T-cell (primary cell): ENCODE measurements around the gene CFAP74. TPM values are rescaled to one million over a fixed set of nuclear protein-coding genes. Genes with fewer than 3 reads are reported as not detected.
"Not testable (repeated sequence)": the region's sequence is repeated elsewhere in the genome, so short reads cannot be mapped to it uniquely, and the experiment has no call there.

ENCODE experiments used
- ATAC-seq, 4 experiments: fragments of 200-7000 bp in 3 of 4; fragments of 150-1000 bp in 1 of 4; cut with Tn5 transposase; replicated peaks in 1 of 4; 1 replicate in 3 of 4; 2 replicates in 1 of 4; pipeline ENCODE4 v1.10.0; 2021; ENCODE audit warnings: moderate library complexity in 3 of 4, mild to moderate bottlenecking in 2 of 4, moderate number of reproducible peaks in 1 of 4
- CTCF ChIA-PET, 2 donors: fragments of 300-600 bp; sonication (Branson Sonifier 250); formaldehyde crosslinking; loops; one replicate each; lab custom pipeline; 2022; ENCODE audit warnings: antibody characterized with exemption in 2 of 2; lab: Charles Lee
- POLR2A ChIA-PET, 2 donors: fragments of 300-600 bp; sonication (Branson Sonifier 250); formaldehyde crosslinking; loops; one replicate each; lab custom pipeline; 2022; ENCODE audit warnings: antibody characterized with exemption in 2 of 2; lab: Charles Lee
- DNase-seq, 35 experiments: peaks; one replicate each; pipeline versions ENCODE4 v3.0.0 to v3.0.0-alpha.2; 2013 to 2023
- H3K27ac ChIP-seq: one replicate; pipeline ENCODE4 v1.5.1; 2013; ENCODE audit warnings: low read length
- H3K27me3 ChIP-seq, 2 experiments: replicated peaks in 1 of 2; 1 replicate in 1 of 2; 2 replicates in 1 of 2; pipeline versions ENCODE4 v1.6.1 to v1.7.0; 2013; ENCODE audit warnings: low read length in 1 of 2, mixed read lengths in 1 of 2; ENCODE audit not compliant: control insufficient read depth in 2 of 2, insufficient read depth in 2 of 2; ENCODE audit errors: extremely low read depth in 1 of 2
- H3K36me3 ChIP-seq, 2 donors: 1 replicate in 1 of 2; 2 replicates in 1 of 2; pipeline versions ENCODE4 v1.6.1 to v1.7.0; 2013; ENCODE audit warnings: low read length in 1 of 2; ENCODE audit not compliant: control insufficient read depth in 2 of 2, insufficient read depth in 1 of 2; ENCODE audit errors: extremely low read depth in 1 of 2
- H3K4me1 ChIP-seq, 2 experiments: 1 replicate in 1 of 2; 2 replicates in 1 of 2; pipeline versions ENCODE4 v1.6.1 to v1.7.0; 2013; ENCODE audit warnings: low read length in 2 of 2, mixed read lengths in 1 of 2; ENCODE audit not compliant: insufficient read depth in 2 of 2, control insufficient read depth in 1 of 2; ENCODE audit errors: extremely low read depth in 1 of 2
- H3K4me3 ChIP-seq, 2 donors: 1 replicate in 1 of 2; 2 replicates in 1 of 2; pipeline versions ENCODE4 v1.5.1 to v1.7.0; 2013; ENCODE audit warnings: mild to moderate bottlenecking in 2 of 2, low read length in 1 of 2, moderate library complexity in 1 of 2; ENCODE audit not compliant: control insufficient read depth in 1 of 2; ENCODE audit errors: extremely low read depth in 1 of 2
- H3K9me3 ChIP-seq: 2 replicates; pipeline ENCODE4 v1.7.0; 2013
- H3K27ac Mint-ChIP-seq, 2 donors: one replicate each; pipeline ENCODE4 v1.8.0; 2020 to 2021; ENCODE audit warnings: mild to moderate bottlenecking in 2 of 2, mixed read lengths in 2 of 2
- H3K27me3 Mint-ChIP-seq, 2 donors: one replicate each; pipeline ENCODE4 v1.8.0; 2021 to 2022; ENCODE audit warnings: mixed read lengths in 2 of 2
- H3K36me3 Mint-ChIP-seq: one replicate; pipeline ENCODE4 v1.8.0; 2021; ENCODE audit warnings: mixed read lengths
- H3K4me1 Mint-ChIP-seq, 3 donors: one replicate each; pipeline ENCODE4 v1.8.0; 2020 to 2022; ENCODE audit warnings: mixed read lengths in 3 of 3, mild to moderate bottlenecking in 1 of 3
- H3K4me3 Mint-ChIP-seq, 3 donors: one replicate each; pipeline ENCODE4 v1.8.0; 2020 to 2022; ENCODE audit warnings: mild to moderate bottlenecking in 3 of 3, mixed read lengths in 3 of 3, moderate library complexity in 3 of 3
- H3K9me3 Mint-ChIP-seq, 3 donors: one replicate each; pipeline ENCODE4 v1.8.0; 2020 to 2022; ENCODE audit warnings: mixed read lengths in 3 of 3
- WGBS: methylation state at CpG from one replicate; pipeline ENCODE4 v1.1.5; 2013; ENCODE audit warnings: missing lambda C conversion rate; ENCODE audit not compliant: insufficient coverage; 5-methylcytosine and 5-hydroxymethylcytosine counted together
- total RNA-seq, 35 experiments: library from RNA in 6 of 35; stranded (reverse) in 6 of 35; fragments of 120-200 nt in 1 of 35; gene quantifications; one replicate each; pipeline versions ENCODE4 v1.2.1 to v1.2.4 and lab custom pipeline; 2013 to 2026

CFAP74 gene
- total RNA-seq, 5 donors from 2014 or later (not counting 1 experiment from before 2014, with no cell fraction given), result not detected

DNA sequence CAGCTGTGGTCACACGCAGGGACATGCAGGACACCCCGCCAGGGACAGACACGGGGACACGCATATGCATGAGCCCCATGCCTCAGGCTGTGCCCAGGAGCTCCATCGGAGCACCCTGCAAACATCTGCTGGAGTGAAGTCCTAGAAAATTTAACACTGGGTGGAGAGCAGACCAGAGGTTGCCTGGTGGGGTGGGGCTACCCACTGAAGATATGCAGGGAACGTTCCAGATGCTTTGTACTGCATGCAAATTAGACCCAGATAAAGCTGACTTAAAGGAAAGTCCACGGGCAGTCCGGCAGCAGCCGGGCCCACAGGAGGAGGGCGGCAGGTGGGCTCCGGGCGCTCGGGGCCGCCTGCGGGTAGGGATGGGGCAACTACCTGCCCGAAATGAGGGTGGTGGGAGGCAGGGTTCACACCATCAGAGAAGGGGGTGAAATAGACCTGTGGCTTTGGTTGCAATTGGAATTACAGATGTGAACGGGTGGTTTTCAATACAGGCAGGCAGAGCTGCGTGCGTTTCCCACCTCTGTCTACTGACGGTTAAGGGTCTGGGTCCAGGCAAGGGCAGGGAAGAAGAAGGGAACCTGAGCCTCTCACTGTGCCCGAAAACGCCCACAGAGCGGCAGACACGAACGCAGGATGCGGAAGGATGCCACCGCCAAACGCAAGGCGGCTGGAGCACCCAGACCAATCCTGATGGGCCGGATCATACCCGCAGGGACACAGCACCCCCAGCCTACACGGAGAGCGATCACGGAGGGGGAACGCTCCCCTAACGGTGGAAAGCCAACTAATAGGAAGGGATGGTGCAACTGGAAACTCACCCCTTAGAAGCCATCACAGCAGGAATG lies 21.0 kb downstream of the CFAP74 start:
- no peak for DNase-seq
- Mint-ChIP-seq H3K27me3 (peaks cover 0 to 3% of the 10 kb centered on the region in 2 donors), H3K9me3 (no peaks in the 10 kb centered on the region), H3K4me1 (no peaks in the 10 kb centered on the region), H3K36me3 (no peaks in the 10 kb centered on the region), H3K4me3 (no peak overlapping the region), H3K27ac (no peak overlapping the region)
- H3K27ac ChIP-seq, result no peak overlapping the region
- no peaks in the 10 kb centered on the region for H3K9me3 ChIP-seq
- no peak overlapping the region for H3K4me3 ChIP-seq
- ChIA-PET POLR2A (no interaction called here), CTCF (no interaction called here)
- H3K36me3 ChIP-seq, result no peaks in the 10 kb centered on the region
- no peak for ATAC-seq
- H3K27me3 ChIP-seq, result peaks cover 0 to 29% of the 10 kb centered on the region in 2 experiments
- no peaks in the 10 kb centered on the region for H3K4me1 ChIP-seq
- WGBS, result 90% methylated on average over 27 of the region's 36 CpGs

DNA sequence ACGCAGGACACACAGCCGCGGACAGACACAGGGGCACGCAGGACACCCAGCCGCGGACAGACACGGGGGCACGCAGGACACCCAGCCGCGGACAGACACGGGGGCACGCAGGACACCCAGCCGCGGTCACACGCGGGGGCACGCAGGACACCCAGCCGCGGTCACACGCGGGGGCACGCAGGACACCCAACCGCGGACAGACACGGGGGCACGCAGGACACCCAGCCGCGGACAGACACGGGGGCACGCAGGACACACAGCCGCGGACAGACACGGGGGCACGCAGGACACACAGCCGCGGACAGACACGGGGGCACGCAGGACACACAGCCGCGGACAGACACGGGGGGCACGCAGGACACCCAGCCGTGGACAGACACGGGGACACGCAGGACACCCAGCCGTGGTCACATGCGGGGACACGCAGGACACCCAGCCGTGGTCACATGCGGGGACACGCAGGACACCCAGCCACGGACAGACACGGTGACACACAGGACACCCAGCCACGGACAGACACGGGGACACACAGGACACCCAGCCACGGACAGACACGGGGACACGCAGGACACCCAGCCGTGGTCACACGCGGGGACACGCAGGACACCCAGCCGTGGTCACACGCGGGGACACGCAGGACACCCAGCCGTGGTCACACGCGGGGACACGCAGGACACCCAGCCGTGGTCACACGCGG lies 21.8 kb downstream of the CFAP74 start:
- H3K36me3 Mint-ChIP-seq, H3K4me1 ChIP-seq, H3K27ac ChIP-seq, H3K4me3 Mint-ChIP-seq, H3K4me3 ChIP-seq, POLR2A ChIA-PET, H3K27me3 Mint-ChIP-seq, DNase-seq, CTCF ChIA-PET, H3K4me1 Mint-ChIP-seq, ATAC-seq, H3K9me3 Mint-ChIP-seq, H3K27ac Mint-ChIP-seq, H3K36me3 ChIP-seq, H3K9me3 ChIP-seq: not testable (repeated sequence)
- peaks cover 0 to 22% of the 10 kb centered on the region in 2 experiments for H3K27me3 ChIP-seq
- WGBS, result 90% methylated on average over 59 of the region's 73 CpGs

DNA sequence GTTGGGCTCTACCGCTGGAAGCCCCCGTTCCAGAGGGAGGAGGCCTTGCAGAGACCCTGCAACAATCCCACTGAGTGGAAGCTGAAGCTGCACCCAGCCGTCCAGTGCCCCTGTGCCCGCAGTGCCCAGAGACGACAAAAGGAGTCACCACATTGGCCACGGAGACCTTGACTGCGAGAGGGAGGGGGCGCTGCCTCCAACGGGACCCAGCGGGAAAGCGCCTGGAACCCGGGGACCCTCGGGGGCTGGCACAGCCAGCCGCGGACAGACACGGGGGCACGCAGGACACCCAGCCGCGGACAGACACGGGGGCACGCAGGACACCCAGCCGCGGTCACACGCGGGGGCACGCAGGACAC lies 22.5 kb downstream of the CFAP74 start:
- 91% methylated on average over 24 of the region's 26 CpGs for WGBS

DNA sequence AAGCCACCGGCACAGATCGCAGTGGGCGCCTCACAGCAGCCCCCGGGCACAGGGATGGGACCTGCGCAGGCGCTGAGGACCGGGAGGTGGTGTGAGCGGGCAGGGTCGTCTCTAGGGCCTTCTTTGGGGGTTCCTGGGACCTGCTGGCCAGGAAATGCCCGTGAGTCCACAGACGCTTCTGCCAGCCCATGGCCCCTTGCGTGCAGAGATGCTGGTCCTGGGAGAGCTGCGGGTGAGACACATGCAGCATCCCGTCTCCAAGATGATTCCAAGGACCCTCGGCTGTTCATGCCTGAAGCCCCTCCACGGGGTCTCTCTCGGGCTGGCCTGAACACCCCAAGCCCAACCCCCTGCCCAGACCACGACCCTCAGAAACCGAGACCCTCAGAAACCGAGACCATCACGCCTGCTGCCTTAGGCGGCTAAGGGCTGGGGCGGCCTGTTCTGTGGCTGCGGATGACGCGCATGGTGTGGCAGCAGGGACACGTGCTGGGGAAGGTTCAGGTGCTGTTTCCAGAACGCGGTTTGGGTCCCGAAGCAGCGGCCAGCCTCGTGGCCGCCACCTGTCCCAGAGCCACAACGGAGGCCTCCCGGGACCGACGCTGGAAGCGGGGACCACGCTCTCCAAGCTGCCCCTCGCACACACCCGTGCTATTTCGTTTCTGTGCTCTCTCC lies 23.0 kb downstream of the CFAP74 start:
- Histone ChIP-seq H3K27ac (no peak overlapping the region), H3K4me1 (no peaks in the 10 kb centered on the region), H3K4me3 (no peak overlapping the region), H3K27me3 (peaks cover 0 to 18% of the 10 kb centered on the region in 2 experiments), H3K36me3 (no peaks in the 10 kb centered on the region), H3K9me3 (no peaks in the 10 kb centered on the region)
- POLR2A ChIA-PET, result no interaction called here
- H3K9me3 Mint-ChIP-seq, result no peaks in the 10 kb centered on the region
- ATAC-seq (no peak), DNase-seq (no peak)
- H3K27ac Mint-ChIP-seq, result no peak overlapping the region
- WGBS, result 90% methylated on average over 40 of the region's 42 CpGs
- H3K4me1 Mint-ChIP-seq, result no peaks in the 10 kb centered on the region
- CTCF ChIA-PET, result no interaction called here
- H3K36me3 Mint-ChIP-seq, result no peaks in the 10 kb centered on the region
- H3K4me3 Mint-ChIP-seq, result no peak overlapping the region
- H3K27me3 Mint-ChIP-seq, result peaks cover 0 to under 1% of the 10 kb centered on the region in 2 donors

More for the DNA sequence above, 22.5 kb downstream of the CFAP74 start:
- Mint-ChIP-seq H3K27ac (no peak overlapping the region), H3K9me3 (no peaks in the 10 kb centered on the region), H3K4me3 (no peak overlapping the region), H3K27me3 (no peaks in the 10 kb centered on the region), H3K4me1 (no peaks in the 10 kb centered on the region), H3K36me3 (no peaks in the 10 kb centered on the region)
- ATAC-seq (no peak), DNase-seq (no peak)
- no peaks in the 10 kb centered on the region for H3K4me1 ChIP-seq
- H3K27me3 ChIP-seq, result peaks cover 0 to 18% of the 10 kb centered on the region in 2 experiments
- no peak overlapping the region for H3K4me3 ChIP-seq
- no peaks in the 10 kb centered on the region for H3K36me3 ChIP-seq
- CTCF ChIA-PET, result no interaction called here
- POLR2A ChIA-PET, result no interaction called here
- H3K9me3 ChIP-seq, result no peaks in the 10 kb centered on the region
- no peak overlapping the region for H3K27ac ChIP-seq

DNA sequence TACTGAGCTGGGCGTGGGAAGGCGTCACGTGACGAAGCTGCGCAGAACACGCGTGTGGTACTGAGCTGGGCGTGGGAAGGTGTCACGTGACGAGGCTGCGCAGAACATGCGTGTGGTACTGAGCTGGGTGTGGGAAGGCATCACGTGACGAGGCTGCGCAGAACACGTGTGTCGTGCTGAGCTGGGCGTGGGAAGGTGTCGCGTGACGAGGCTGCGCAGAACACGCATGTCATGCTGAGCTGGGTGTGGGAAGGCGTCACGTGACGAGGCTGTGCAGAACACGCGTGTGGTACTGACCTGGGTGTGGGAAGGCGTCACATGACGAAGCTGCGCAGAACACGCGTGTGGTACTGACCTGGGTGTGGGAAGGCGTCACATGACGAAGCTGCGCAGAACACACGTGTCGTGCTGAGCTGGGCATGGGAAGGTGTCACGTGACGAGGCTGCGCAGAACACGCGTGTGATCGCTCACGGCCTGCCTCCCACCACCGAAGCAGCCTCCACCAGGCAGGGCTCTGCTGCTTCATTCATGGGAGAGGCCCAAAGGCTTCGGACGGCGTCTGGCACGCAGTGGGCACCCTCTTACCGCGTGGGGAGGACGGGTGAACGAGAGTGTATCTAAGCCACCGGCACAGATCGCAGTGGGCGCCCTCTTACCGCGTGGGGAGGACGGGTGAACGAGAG lies 24.0 kb downstream of the CFAP74 start:
- Mint-ChIP-seq H3K9me3 (no peaks in the 10 kb centered on the region), H3K27me3 (peaks cover 7% of the 10 kb centered on the region in 2 donors), H3K4me1 (no peaks in the 10 kb centered on the region), H3K36me3 (no peaks in the 10 kb centered on the region), H3K4me3 (no peak overlapping the region), H3K27ac (no peak overlapping the region)
- no peak overlapping the region for H3K27ac ChIP-seq
- ChIA-PET CTCF (no interaction called here), POLR2A (no interaction called here)
- H3K4me3 ChIP-seq, result no peak overlapping the region
- H3K36me3 ChIP-seq, result no peaks in the 10 kb centered on the region
- 95% methylated on average over 41 of the region's 61 CpGs for WGBS
- peaks cover 0 to 15% of the 10 kb centered on the region in 2 experiments for H3K27me3 ChIP-seq
- H3K4me1 ChIP-seq, result no peaks in the 10 kb centered on the region
- DNase-seq (no peak), ATAC-seq (no peak)
- no peaks in the 10 kb centered on the region for H3K9me3 ChIP-seq
